Measurements from ENCODE around the gene DRAP1. TPM values are rescaled to one million over a fixed set of nuclear protein-coding genes. Genes with fewer than 3 reads are reported as not detected.

The DRAP1 gene
- 100 to 1,000 TPM; 165 to 171 TPM for total RNA-seq

GRCh38 chr11:65919141-65919572, at the start of gene DRAP1:
Gene DRAP1 (plus strand): TSS chr11:65919426. CDS start chr11:65919502, 76 bp downstream.

GRCh38 chr11:65872586-65873317, 46.5 kb upstream of the DRAP1 start, which contains the start of gene EFEMP2:
Gene EFEMP2 (minus strand): TSS chr11:65872800. CDS start chr11:65872354, 446 bp downstream.

GRCh38 chr11:65879617-65880016, 39.6 kb upstream of the DRAP1 start, which contains the start of gene CTSW:
Gene CTSW (plus strand): TSS chr11:65879837. CDS start chr11:65879855, 18 bp downstream.

GRCh38 chr11:65888163-65888814, 30.9 kb upstream of the DRAP1 start, which contains the start of gene FIBP:
Gene FIBP (minus strand): TSS chr11:65888471. CDS start chr11:65888418, 53 bp downstream.

GRCh38 chr11:65890324-65891218, 28.7 kb upstream of the DRAP1 start, which contains the start of gene CCDC85B:
Gene CCDC85B (plus strand): TSS chr11:65890673. CDS start chr11:65890784, 111 bp downstream.

GRCh38 chr11:65900125-65900898, 18.9 kb upstream of the DRAP1 start, which contains the start of gene FOSL1:
Gene FOSL1 (minus strand): TSS chr11:65900388. CDS start chr11:65900339, 49 bp downstream.

GRCh38 chr11:65918211-65919140, 750 bp upstream of the DRAP1 start, which contains the start of gene C11orf68:
Gene C11orf68 (minus strand): TSS chr11:65919062. CDS start chr11:65919031, 31 bp downstream.

GRCh38 chr11:65945430-65945911, 26.2 kb downstream of the DRAP1 start, which contains the start of gene TSGA10IP:
Gene TSGA10IP (plus strand): TSS chr11:65945480. CDS start chr11:65945676, 196 bp downstream.

GRCh38 chr11:65961267-65962140, 42.3 kb downstream of the DRAP1 start, which contains the start of gene SART1:
Gene SART1 (plus strand): TSS chr11:65961734. CDS start chr11:65961781, 47 bp downstream.

Other genes starting within 250 kb of the DRAP1 start
- 10 to 100 TPM; 68.4 to 71.1 TPM for gene KAT5, start 207.2 kb upstream of the DRAP1 start, total RNA-seq
- gene RNASEH2C, start 198.6 kb upstream of the DRAP1 start, total RNA-seq, result 10 to 100 TPM; 75.3 to 79.9 TPM
- 10 to 100 TPM; 27.3 to 28.2 TPM for gene AP5B1, start 138.4 kb upstream of the DRAP1 start, total RNA-seq
- gene OVOL1, start 132.4 kb upstream of the DRAP1 start, total RNA-seq, result under 1 TPM; 0.48 to 0.55 TPM
- 1 to 10 TPM; 1.5 to 2.2 TPM for gene SNX32, start 85.5 kb upstream of the DRAP1 start, total RNA-seq
- 1,000 to 10,000 TPM; 1,544 to 1,547 TPM for gene CFL1, start 61.2 kb upstream of the DRAP1 start, total RNA-seq
- 10 to 100 TPM; 78.8 to 92.6 TPM for gene MUS81, start 59.0 kb upstream of the DRAP1 start, total RNA-seq
- 10 to 100 TPM; 10.5 to 12.1 TPM for gene EFEMP2, start 46.6 kb upstream of the DRAP1 start, total RNA-seq
- gene CTSW, start 39.6 kb upstream of the DRAP1 start, total RNA-seq, result 10 to 100 TPM; 47.0 to 47.2 TPM
- 10 to 100 TPM; 63.8 to 64.3 TPM for gene FIBP, start 31.0 kb upstream of the DRAP1 start, total RNA-seq
- 10 to 100 TPM; 44.8 to 46.0 TPM for gene CCDC85B, start 28.8 kb upstream of the DRAP1 start, total RNA-seq
- 1 to 10 TPM; 1.8 to 2.0 TPM for gene FOSL1, start 19.0 kb upstream of the DRAP1 start, total RNA-seq
- 10 to 100 TPM; 34.5 to 34.6 TPM for gene C11orf68, start 364 bp upstream of the DRAP1 start, total RNA-seq
- not detected for gene TSGA10IP, start 26.1 kb downstream of the DRAP1 start, total RNA-seq
- gene SART1, start 42.3 kb downstream of the DRAP1 start, total RNA-seq, result 10 to 100 TPM; 68.4 to 73.2 TPM
- 10 to 100 TPM; 37.8 to 41.8 TPM for gene EIF1AD, start 82.7 kb downstream of the DRAP1 start, total RNA-seq
- gene BANF1, start 83.1 kb downstream of the DRAP1 start, total RNA-seq, result 100 to 1,000 TPM; 186 to 197 TPM
- not detected for gene CST6, start 92.6 kb downstream of the DRAP1 start, total RNA-seq
- gene CATSPER1, start 107.1 kb downstream of the DRAP1 start, total RNA-seq, result not detected
- not detected for gene GAL3ST3, start 129.7 kb downstream of the DRAP1 start, total RNA-seq
- 100 to 1,000 TPM; 202 to 203 TPM for gene SF3B2, start 132.9 kb downstream of the DRAP1 start, total RNA-seq
- gene PACS1, start 150.8 kb downstream of the DRAP1 start, total RNA-seq, result 100 to 1,000 TPM; 109 to 119 TPM

Measured in activated naive CD4-positive, alpha-beta T cell treated with anti-CD3 and anti-CD28 coated beads, Interleukin-2, amount 10 ng/mL, durations not matched to agents 5 hours and 36 hours (primary cell).